Breast epithelium (tissue), 3 donors: ENCODE results near the gene TOR4A.
A peak's percentile ranks its signal among the peaks of the same experiment; 100 is the strongest.

Source experiments
- POLR2A ChIP-seq: fragments of 450-650 bp; IDR thresholded peaks from one replicate; pipeline ENCODE4 v1.6.1; 2016; ENCODE audit warnings: antibody characterized with exemption, mild to moderate bottlenecking, moderate library complexity
- POLR2AphosphoS5 ChIP-seq, 3 donors: sonication (generic); formaldehyde crosslinking; IDR thresholded peaks; one replicate each; pipeline ENCODE4 v1.6.1; 2017; ENCODE audit warnings: antibody characterized with exemption in 3 of 3
- TF ChIP-seq, protein P1 (sequence below), 3 donors: fragments of 450-650 bp; IDR thresholded peaks; one replicate each; pipeline ENCODE4 v1.5.1; 2016 to 2017; ENCODE audit warnings: antibody characterized with exemption in 3 of 3, mild to moderate bottlenecking in 3 of 3, moderate library complexity in 3 of 3

DNA sequence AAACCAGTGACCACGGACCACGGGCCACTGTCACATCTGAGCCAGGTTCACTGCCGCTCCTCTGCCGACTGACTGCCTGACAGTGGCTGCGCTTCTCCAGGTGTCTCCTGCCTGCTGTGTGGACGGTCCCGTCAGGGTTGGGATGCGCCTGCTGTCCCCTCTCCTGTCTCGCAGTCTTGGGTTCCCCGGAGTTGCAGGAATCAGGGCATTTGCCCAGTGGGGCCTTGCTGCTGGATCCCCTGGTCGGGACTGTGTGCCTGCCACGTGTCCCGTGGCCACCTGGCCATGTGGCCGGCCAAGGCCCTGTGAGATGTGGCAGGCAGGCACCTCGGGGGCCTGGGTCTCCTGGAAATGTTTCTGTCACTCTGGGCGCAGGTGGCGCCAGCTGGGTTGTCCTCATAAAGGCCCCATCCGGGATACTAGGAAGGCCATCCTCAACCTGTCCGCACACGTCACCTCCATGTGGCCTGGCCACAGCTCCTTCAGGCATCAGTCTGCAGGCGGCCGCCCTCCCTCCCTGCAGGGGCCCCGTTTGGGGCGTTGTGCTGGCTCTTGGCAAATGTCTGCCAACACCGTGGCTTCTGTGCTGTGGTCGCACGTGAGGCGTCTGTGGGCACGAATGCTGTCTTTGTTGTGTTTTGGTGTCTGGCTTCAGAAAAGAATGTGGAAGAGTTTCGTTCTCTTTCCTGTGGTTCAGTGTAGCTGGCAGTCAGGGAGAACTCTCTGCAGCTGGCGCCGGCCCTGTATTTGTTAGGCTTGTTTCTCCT is 6.4 kb upstream of the TOR4A start:
- TF ChIP-seq POLR2AphosphoS5 (IDR thresholded peaks at IDR 0.05) (peak in 1 of 3 donors; percentile 43), POLR2A (no peak)
- TF ChIP-seq, protein P1, sequence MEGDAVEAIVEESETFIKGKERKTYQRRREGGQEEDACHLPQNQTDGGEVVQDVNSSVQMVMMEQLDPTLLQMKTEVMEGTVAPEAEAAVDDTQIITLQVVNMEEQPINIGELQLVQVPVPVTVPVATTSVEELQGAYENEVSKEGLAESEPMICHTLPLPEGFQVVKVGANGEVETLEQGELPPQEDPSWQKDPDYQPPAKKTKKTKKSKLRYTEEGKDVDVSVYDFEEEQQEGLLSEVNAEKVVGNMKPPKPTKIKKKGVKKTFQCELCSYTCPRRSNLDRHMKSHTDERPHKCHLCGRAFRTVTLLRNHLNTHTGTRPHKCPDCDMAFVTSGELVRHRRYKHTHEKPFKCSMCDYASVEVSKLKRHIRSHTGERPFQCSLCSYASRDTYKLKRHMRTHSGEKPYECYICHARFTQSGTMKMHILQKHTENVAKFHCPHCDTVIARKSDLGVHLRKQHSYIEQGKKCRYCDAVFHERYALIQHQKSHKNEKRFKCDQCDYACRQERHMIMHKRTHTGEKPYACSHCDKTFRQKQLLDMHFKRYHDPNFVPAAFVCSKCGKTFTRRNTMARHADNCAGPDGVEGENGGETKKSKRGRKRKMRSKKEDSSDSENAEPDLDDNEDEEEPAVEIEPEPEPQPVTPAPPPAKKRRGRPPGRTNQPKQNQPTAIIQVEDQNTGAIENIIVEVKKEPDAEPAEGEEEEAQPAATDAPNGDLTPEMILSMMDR (IDR thresholded peaks at IDR 0.05) = no peak
